IMR-90 (cell line): ENCODE results near the gene CD28. TPM values are rescaled to one million over a fixed set of nuclear protein-coding genes. Genes with fewer than 3 reads are reported as not detected.
A peak's percentile ranks its signal among the peaks of the same experiment; 100 is the strongest.

ENCODE experiments used
- ATAC-seq: fragments of 200-7000 bp; cut with Tn5 transposase; 2 replicates; pipeline ENCODE4 v1.9.1; 2020; ENCODE audit warnings: low read depth, mild to moderate bottlenecking, moderate library complexity
- BruUV-seq: library from RNA; stranded (reverse); fragments of 400-500 nt; replicated peaks from 2 replicates; lab custom pipeline; 2021; lab: Mats Ljungman, UMichigan
- CTCF ChIA-PET: fragments of 300-600 bp; formaldehyde crosslinking; extraction: SDS; loops from one replicate; lab custom pipeline; 2021; ENCODE audit warnings: antibody characterized with exemption; lab: Yijun Ruan, JAX
- POLR2A ChIA-PET: fragments of 300-600 bp; sonication (Branson Sonifier 250); formaldehyde crosslinking; loops from one replicate; lab custom pipeline; 2022; ENCODE audit warnings: antibody characterized with exemption; ENCODE audit not compliant: unreplicated experiment; lab: Charles Lee
- DNase-seq: peaks from one replicate; pipeline ENCODE4 v3.0.0; 2013
- H2AFZ ChIP-seq: replicated peaks from 2 replicates; pipeline ENCODE3; 2013; ENCODE audit warnings: low read length, mild to moderate bottlenecking; ENCODE audit not compliant: poor library complexity
- H2AK5ac ChIP-seq: 2 replicates; pipeline ENCODE4 v1.6.1; 2013; ENCODE audit warnings: low read depth, low read length, inconsistent platforms
- H2AK9ac ChIP-seq: replicated peaks from 2 replicates; pipeline ENCODE3; 2013; ENCODE audit warnings: mild to moderate bottlenecking, low read depth, low read length, moderate library complexity; ENCODE audit not compliant: poor library complexity
- H2BK120ac ChIP-seq: 2 replicates; pipeline ENCODE4 v1.6.1; 2013; ENCODE audit warnings: low read depth, low read length, inconsistent platforms
- H2BK15ac ChIP-seq: 3 replicates; pipeline ENCODE4 v1.6.1; 2013; ENCODE audit warnings: low read depth, low read length, inconsistent platforms
- H2BK20ac ChIP-seq: 2 replicates; pipeline ENCODE4 v1.6.1; 2013; ENCODE audit warnings: low read depth, mild to moderate bottlenecking, inconsistent platforms, low read length, moderate library complexity
- H2BK5ac ChIP-seq: 2 replicates; pipeline ENCODE4 v1.6.1; 2013; ENCODE audit warnings: mild to moderate bottlenecking, low read depth, low read length, inconsistent platforms; ENCODE audit not compliant: poor library complexity, severe bottlenecking
- H3K14ac ChIP-seq: replicated peaks from 2 replicates; pipeline ENCODE4 v1.6.1; 2013; ENCODE audit warnings: low read depth, low read length, inconsistent platforms
- H3K18ac ChIP-seq: 2 replicates; pipeline ENCODE4 v1.6.1; 2013; ENCODE audit warnings: low read depth, low read length, control low read depth
- H3K23ac ChIP-seq: 2 replicates; pipeline ENCODE4 v1.6.1; 2013; ENCODE audit warnings: low read depth, low read length, inconsistent platforms
- H3K27ac ChIP-seq: 2 replicates; pipeline ENCODE4 v1.5.1; 2013; ENCODE audit warnings: mild to moderate bottlenecking, control low read depth, low read length; ENCODE audit not compliant: insufficient read depth
- H3K27me3 ChIP-seq: 2 replicates; pipeline ENCODE4 v1.6.1; 2013; ENCODE audit warnings: low read length; ENCODE audit not compliant: control insufficient read depth, insufficient read depth
- H3K36me3 ChIP-seq: 2 replicates; pipeline ENCODE4 v1.6.1; 2013; ENCODE audit warnings: low read length, mixed read lengths; ENCODE audit not compliant: control insufficient read depth, insufficient read depth
- H3K4ac ChIP-seq: 2 replicates; pipeline ENCODE4 v1.6.1; 2013; ENCODE audit warnings: low read depth, low read length, inconsistent platforms
- H3K4me1 ChIP-seq: 2 replicates; pipeline ENCODE4 v1.6.1; 2013; ENCODE audit warnings: low read length, mixed read lengths; ENCODE audit not compliant: control insufficient read depth, insufficient read depth
- H3K4me2 ChIP-seq: 2 replicates; pipeline ENCODE4 v1.6.1; 2013; ENCODE audit warnings: low read depth, mild to moderate bottlenecking, control low read depth, low read length, moderate library complexity
- H3K4me3 ChIP-seq: 2 replicates; pipeline ENCODE4 v1.5.1; 2013; ENCODE audit warnings: low read depth, mild to moderate bottlenecking, control low read depth, low read length, moderate library complexity; ENCODE audit not compliant: insufficient read depth
- H3K56ac ChIP-seq: 2 replicates; pipeline ENCODE4 v1.6.1; 2013; ENCODE audit warnings: low read length, inconsistent platforms; ENCODE audit not compliant: insufficient read depth; ENCODE audit errors: extremely low read depth
- H3K79me1 ChIP-seq, 2 experiments: 2 replicates each; pipeline ENCODE4 v1.6.1; 2013; ENCODE audit warnings: low read length in 2 of 2, inconsistent platforms in 1 of 2, low read depth in 1 of 2
- H3K9ac ChIP-seq: 2 replicates; pipeline ENCODE4 v1.6.1; 2013; ENCODE audit warnings: low read depth, low read length, control low read depth
- H3K9me1 ChIP-seq: 2 replicates; pipeline ENCODE4 v1.6.1; 2013; ENCODE audit warnings: low read length, inconsistent platforms; ENCODE audit not compliant: insufficient read depth
- H3K9me3 ChIP-seq: 2 replicates; pipeline ENCODE4 v1.6.1; 2013; ENCODE audit warnings: low read length; ENCODE audit not compliant: control insufficient read depth, insufficient read depth
- H4K20me1 ChIP-seq: 2 replicates; pipeline ENCODE4 v1.6.1; 2013; ENCODE audit warnings: low read length, inconsistent platforms; ENCODE audit not compliant: insufficient read depth
- H4K5ac ChIP-seq: 2 replicates; pipeline ENCODE4 v1.6.1; 2013; ENCODE audit warnings: mild to moderate bottlenecking, low read depth, low read length, control low read depth
- H4K8ac ChIP-seq, 2 experiments: 2 replicates each; pipeline ENCODE4 v1.6.1; 2013; ENCODE audit warnings: low read depth in 2 of 2, low read length in 2 of 2, control low read depth in 1 of 2, inconsistent platforms in 1 of 2
- H4K91ac ChIP-seq: 2 replicates; pipeline ENCODE4 v1.6.1; 2013; ENCODE audit warnings: low read depth, low read length, inconsistent platforms; ENCODE audit not compliant: insufficient read depth
- CEBPB ChIP-seq: IDR thresholded peaks from 2 replicates; pipeline ENCODE4 v1.6.1; 2012; ENCODE audit warnings: low read depth, low read length, improper control_type of control experiment
- CHD1 ChIP-seq: IDR thresholded peaks from 2 replicates; pipeline ENCODE4 v1.6.1; 2012; ENCODE audit warnings: low read depth, low read length, improper control_type of control experiment
- FOS ChIP-seq: fragments of 150-350 bp; IDR thresholded peaks from 2 replicates; pipeline ENCODE4 v1.6.1; 2016; ENCODE audit warnings: low read depth, low read length
- MAFK ChIP-seq: IDR thresholded peaks from 2 replicates; pipeline ENCODE4 v1.6.1; 2012; ENCODE audit warnings: low read depth, low read length, improper control_type of control experiment
- NFE2L2 ChIP-seq: fragments of 150-350 bp; IDR thresholded peaks from 2 replicates; pipeline ENCODE4 v1.6.1; 2016; ENCODE audit warnings: low read depth, mild to moderate bottlenecking, low read length
- POLR2A ChIP-seq: IDR thresholded peaks from 2 replicates; pipeline ENCODE4 v1.6.1; 2012; ENCODE audit warnings: mild to moderate bottlenecking, low read depth, low read length
- RCOR1 ChIP-seq: IDR thresholded peaks from 2 replicates; pipeline ENCODE4 v1.6.1; 2012; ENCODE audit warnings: mild to moderate bottlenecking, low read length, improper control_type of control experiment; ENCODE audit not compliant: insufficient replicate concordance
- RFX5 ChIP-seq: IDR thresholded peaks from 2 replicates; pipeline ENCODE4 v1.8.0; 2012; ENCODE audit warnings: low read depth, mild to moderate bottlenecking, low read length, moderate library complexity
- whole genome bisulfite sequencing, 2 experiments: methylation state at CpG; one replicate each; pipeline versions ENCODE4 v1.1.5 to v1.1.7; 2013; ENCODE audit warnings: missing lambda C conversion rate in 2 of 2; ENCODE audit not compliant: insufficient read length in 1 of 2; ENCODE audit errors: extremely low coverage in 2 of 2; 5-methylcytosine and 5-hydroxymethylcytosine counted together
- dilution Hi-C: fragments of 300-500 bp; cut with HindIII; formaldehyde crosslinking; loops from one replicate; pipeline ENCODE4 v1.14.3; 2018; ENCODE audit warnings: low sequenced_read_pairs; ENCODE audit not compliant: unreplicated experiment
- in situ Hi-C: fragments of 300-500 bp; cut with MboI; formaldehyde crosslinking; loops from 3 replicates; pipeline ENCODE4 v1.14.3; 2019; ENCODE audit warnings: low sequenced_read_pairs, inconsistent platforms, mixed read lengths
- intact Hi-C: fragments of 100-400 bp; cut with micrococcal nuclease; formaldehyde crosslinking; loops from 2 replicates; pipeline ENCODE4 v1.10.0; 2022
- polyA plus RNA-seq, 3 experiments: library from polyadenylated mRNA; depleted of rRNA; stranded (reverse); fragments of >200 nt; gene quantifications; 2 replicates each; pipeline ENCODE4 v1.2.3, GENCODE V29; 2012; ENCODE audit warnings: low replicate concordance in 1 of 3
- total RNA-seq: library from RNA; depleted of rRNA; stranded (reverse); fragments of >200 nt; gene quantifications from 2 replicates; pipeline ENCODE4 v1.2.3, GENCODE V29; 2012
- TF ChIP-seq, protein P1 (sequence below): conservative IDR thresholded peaks from 2 replicates; pipeline ENCODE4 v1.5.1; 2012; ENCODE audit warnings: mild to moderate bottlenecking, low read depth, low read length, improper control_type of control experiment

Gene CD28
- total and polyA plus RNA-seq, 2 of the 4 experiments (the other 2 are of a cell fraction), result not detected

DNA sequence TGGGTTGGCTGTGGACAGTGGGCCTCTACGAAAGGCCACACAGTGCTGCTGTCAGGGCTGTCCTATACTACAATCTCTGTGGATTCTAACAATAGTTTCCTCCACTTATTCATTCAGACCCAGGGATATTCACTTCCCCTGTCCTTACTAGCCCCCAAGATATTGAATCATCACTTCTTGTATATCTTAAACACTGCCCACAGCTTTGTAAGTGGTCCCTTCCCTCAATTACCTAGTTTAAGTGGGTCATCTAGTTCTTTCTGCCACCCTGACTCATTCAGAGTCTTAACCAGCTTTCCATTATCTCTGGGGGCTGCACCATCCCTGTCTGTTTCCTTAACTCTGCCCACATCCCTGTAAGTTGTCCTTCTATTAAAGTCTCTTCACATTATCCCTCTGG, 69.2 kb downstream of the CD28 start:
- Histone ChIP-seq H3K18ac (peak overlapping the region; percentile 43; the same call in 1 of the 2 replicates), H4K5ac (no peak overlapping the region), H3K36me3 (no peaks in the 10 kb centered on the region), H3K27me3 (no peaks in the 10 kb centered on the region), H4K8ac (no peak overlapping the region), H3K79me1 (no peaks in the 10 kb centered on the region), H2BK5ac (no peak overlapping the region), H3K4me3 (no peak overlapping the region), H2AK5ac (no peak overlapping the region; the same call in 1 of the 2 replicates), H2AK9ac (peak overlapping the region; percentile 56), H2BK20ac (no peak overlapping the region), H3K9ac (no peak overlapping the region), H3K9me3 (no peaks in the 10 kb centered on the region), H3K4me2 (no peak overlapping the region), H3K56ac (no peak overlapping the region), H3K4me1 (peaks cover 6% of the 10 kb centered on the region), H3K14ac (0 out of 2 replicates have a peak overlapping the region, but pooled peaks have one; percentile 8), H3K23ac (no peak overlapping the region), H3K9me1 (no peaks in the 10 kb centered on the region), H3K4ac (no peak overlapping the region), H2BK15ac (peak overlapping the region; percentile 50; the same call in 1 of the 3 replicates), H2AFZ (peak overlapping the region; percentile 40), H4K20me1 (no peaks in the 10 kb centered on the region), H4K91ac (no peak overlapping the region), H2BK120ac (no peak overlapping the region), H3K27ac (no peak overlapping the region)
- POLR2A ChIA-PET, result no interaction called here
- dilution Hi-C loops (no loop called here), in situ Hi-C loops (no loop called here), intact Hi-C loops (no loop called here)
- BruUV-seq, result no TSS peak
- DNase-seq, result peak; percentile 31
- TF ChIP-seq RCOR1 (no peak), CEBPB (no peak), RFX5 (no peak), NFE2L2 (no peak), POLR2A (no peak), CHD1 (no peak), FOS (no peak), MAFK (no peak)
- TF ChIP-seq, protein P1, sequence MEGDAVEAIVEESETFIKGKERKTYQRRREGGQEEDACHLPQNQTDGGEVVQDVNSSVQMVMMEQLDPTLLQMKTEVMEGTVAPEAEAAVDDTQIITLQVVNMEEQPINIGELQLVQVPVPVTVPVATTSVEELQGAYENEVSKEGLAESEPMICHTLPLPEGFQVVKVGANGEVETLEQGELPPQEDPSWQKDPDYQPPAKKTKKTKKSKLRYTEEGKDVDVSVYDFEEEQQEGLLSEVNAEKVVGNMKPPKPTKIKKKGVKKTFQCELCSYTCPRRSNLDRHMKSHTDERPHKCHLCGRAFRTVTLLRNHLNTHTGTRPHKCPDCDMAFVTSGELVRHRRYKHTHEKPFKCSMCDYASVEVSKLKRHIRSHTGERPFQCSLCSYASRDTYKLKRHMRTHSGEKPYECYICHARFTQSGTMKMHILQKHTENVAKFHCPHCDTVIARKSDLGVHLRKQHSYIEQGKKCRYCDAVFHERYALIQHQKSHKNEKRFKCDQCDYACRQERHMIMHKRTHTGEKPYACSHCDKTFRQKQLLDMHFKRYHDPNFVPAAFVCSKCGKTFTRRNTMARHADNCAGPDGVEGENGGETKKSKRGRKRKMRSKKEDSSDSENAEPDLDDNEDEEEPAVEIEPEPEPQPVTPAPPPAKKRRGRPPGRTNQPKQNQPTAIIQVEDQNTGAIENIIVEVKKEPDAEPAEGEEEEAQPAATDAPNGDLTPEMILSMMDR, result no peak
- CTCF ChIA-PET, result interaction anchor here (0.9 to 1.1 kb wide), 2 partner anchors 10 to 40 kb away, joined by 3 read pairs; no protein-coding TSS in a partner anchor
- whole genome bisulfite sequencing, 2 experiments, result no CpG with 5 or more reads among the region's 1 CpG
- ATAC-seq, result no peak; the same call in 1 of the 2 replicates
